ENCODE results near the gene ACOD1. TPM values are rescaled to one million over a fixed set of nuclear protein-coding genes. Genes with fewer than 3 reads are reported as not detected.
"Not testable (repeated sequence)": the region's sequence is repeated elsewhere in the genome, so short reads cannot be mapped to it uniquely, and the experiment has no call there.

ACOD1 gene
- total RNA-seq, 1 donor from 2014 or later = not detected

DNA sequence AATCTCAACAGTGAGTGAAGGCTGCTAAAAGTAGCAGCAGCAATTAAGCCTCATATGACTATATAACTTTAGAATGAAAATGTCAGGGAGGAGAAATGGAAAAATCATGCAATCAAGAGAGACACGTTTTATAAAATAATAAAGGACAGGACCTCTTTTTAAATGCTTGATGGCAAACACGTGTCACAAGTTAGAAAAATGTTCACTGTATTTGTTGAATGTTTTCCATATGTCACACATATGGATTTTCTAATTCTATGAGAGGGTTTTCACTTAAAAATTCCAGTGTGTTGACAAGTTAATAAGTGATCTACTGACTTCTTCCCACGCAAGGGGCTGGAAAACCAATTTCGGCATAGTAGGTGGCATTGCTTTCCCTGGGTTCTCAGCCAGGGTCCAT is 34.4 kb upstream of the ACOD1 start:
- no peak for TF ChIP-seq POLR2A (IDR thresholded peaks at IDR 0.05)
- no peak for TF ChIP-seq POLR2AphosphoS5 (IDR thresholded peaks at IDR 0.05; ENCODE audit: insufficient read depth in 1 of 2, low read depth in 1 of 2)
- TF ChIP-seq, protein P1, sequence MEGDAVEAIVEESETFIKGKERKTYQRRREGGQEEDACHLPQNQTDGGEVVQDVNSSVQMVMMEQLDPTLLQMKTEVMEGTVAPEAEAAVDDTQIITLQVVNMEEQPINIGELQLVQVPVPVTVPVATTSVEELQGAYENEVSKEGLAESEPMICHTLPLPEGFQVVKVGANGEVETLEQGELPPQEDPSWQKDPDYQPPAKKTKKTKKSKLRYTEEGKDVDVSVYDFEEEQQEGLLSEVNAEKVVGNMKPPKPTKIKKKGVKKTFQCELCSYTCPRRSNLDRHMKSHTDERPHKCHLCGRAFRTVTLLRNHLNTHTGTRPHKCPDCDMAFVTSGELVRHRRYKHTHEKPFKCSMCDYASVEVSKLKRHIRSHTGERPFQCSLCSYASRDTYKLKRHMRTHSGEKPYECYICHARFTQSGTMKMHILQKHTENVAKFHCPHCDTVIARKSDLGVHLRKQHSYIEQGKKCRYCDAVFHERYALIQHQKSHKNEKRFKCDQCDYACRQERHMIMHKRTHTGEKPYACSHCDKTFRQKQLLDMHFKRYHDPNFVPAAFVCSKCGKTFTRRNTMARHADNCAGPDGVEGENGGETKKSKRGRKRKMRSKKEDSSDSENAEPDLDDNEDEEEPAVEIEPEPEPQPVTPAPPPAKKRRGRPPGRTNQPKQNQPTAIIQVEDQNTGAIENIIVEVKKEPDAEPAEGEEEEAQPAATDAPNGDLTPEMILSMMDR (IDR thresholded peaks at IDR 0.05) = no peak
- intact Hi-C loops (cut with DNase I) = no loop called here
- no peaks in the 10 kb centered on the region for H3K36me3 ChIP-seq

DNA sequence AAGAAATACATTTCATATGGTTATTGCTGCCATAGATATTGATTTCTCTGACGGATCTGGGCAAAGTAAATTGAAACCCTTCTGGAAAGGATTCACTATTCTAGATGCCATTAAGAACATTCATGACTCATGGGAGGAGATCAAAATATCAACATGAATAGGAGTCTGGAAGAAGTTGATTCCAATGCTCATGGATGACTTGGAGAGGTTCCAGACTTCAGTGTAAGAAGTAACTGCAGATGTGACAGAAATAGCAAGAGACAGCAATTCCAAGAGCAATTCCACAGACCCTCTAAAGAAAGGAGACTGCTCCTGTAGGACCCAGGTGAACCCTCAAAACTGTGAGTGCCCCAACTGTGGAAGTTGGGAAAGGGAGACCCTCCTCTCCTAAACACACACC is 31.2 kb upstream of the ACOD1 start:
- no peaks in the 10 kb centered on the region for H3K27me3 ChIP-seq
- H3K4me3 ChIP-seq = no peak overlapping the region
- DNase-seq (ENCODE audit: extremely low spot score in 2 of 2) = no peak
- H3K4me1 ChIP-seq = peaks cover 13% of the 10 kb centered on the region
- intact Hi-C loops (cut with DNase I) = no loop called here
- no peak overlapping the region for H3K27ac ChIP-seq
- TF ChIP-seq, protein P1 (IDR thresholded peaks at IDR 0.05) = no peak
- no peak for TF ChIP-seq POLR2AphosphoS5 (IDR thresholded peaks at IDR 0.05; ENCODE audit: insufficient read depth in 1 of 2, low read depth in 1 of 2)
- no peak for TF ChIP-seq POLR2A (IDR thresholded peaks at IDR 0.05)
- H3K9me3 ChIP-seq = no peaks in the 10 kb centered on the region
- H3K36me3 ChIP-seq = no peaks in the 10 kb centered on the region

More for the DNA sequence above, 34.4 kb upstream of the ACOD1 start:
- no peak overlapping the region for H3K4me3 ChIP-seq
- H3K27me3 ChIP-seq = no peaks in the 10 kb centered on the region
- no peaks in the 10 kb centered on the region for H3K9me3 ChIP-seq
- no peak overlapping the region for H3K27ac ChIP-seq
- no peak for DNase-seq (ENCODE audit: extremely low spot score in 2 of 2)
- H3K4me1 ChIP-seq = peaks cover 13% of the 10 kb centered on the region

GRCh38 chr13:76917755-76918481 is 30.4 kb upstream of the ACOD1 start:
- H3K4me3 ChIP-seq; DNase-seq (ENCODE audit: extremely low spot score in 2 of 2); H3K9me3 ChIP-seq; H3K36me3 ChIP-seq; H3K27me3 ChIP-seq; H3K27ac ChIP-seq; intact Hi-C loops (cut with DNase I): not testable (repeated sequence)
- H3K4me1 ChIP-seq = peaks cover 13% of the 10 kb centered on the region

- no peak for DNase-seq (ENCODE audit: extremely low spot score in 2 of 2)
- no peak overlapping the region for H3K27ac ChIP-seq
- no peaks in the 10 kb centered on the region for H3K9me3 ChIP-seq
- no peak overlapping the region for H3K4me3 ChIP-seq
- intact Hi-C loops (cut with DNase I) = no loop called here
- TF ChIP-seq, protein P1 (IDR thresholded peaks at IDR 0.05) = no peak
- TF ChIP-seq POLR2AphosphoS5 (IDR thresholded peaks at IDR 0.05; ENCODE audit: insufficient read depth in 1 of 2, low read depth in 1 of 2) (no peak), POLR2A (IDR thresholded peaks at IDR 0.05) (no peak)
- peaks cover 13% of the 10 kb centered on the region for H3K4me1 ChIP-seq
- no peaks in the 10 kb centered on the region for H3K27me3 ChIP-seq
- H3K36me3 ChIP-seq = no peaks in the 10 kb centered on the region
These were observed 26.8 kb upstream of the ACOD1 start for GRCh38 chr13:76921516-76921915.

DNA sequence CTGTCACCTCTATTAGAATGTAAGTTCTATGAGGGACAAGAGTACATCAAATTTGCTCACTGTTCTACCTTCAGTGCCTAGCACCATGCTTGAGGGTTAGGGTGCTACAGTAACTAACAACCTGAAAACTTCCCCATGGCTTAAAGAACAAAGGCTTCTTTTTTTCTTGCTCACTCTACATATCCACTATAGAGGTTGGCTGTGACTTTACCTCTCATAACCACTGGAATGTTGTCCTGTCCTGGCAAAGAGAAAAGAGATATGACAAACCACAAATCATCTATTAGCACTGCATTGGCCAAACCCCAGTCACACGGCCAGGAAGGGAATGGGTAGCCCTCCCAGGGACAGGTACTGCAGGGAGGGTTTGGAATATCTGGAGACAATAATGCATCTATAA is 23.2 kb upstream of the ACOD1 start:
- no peaks in the 10 kb centered on the region for H3K36me3 ChIP-seq
- H3K4me3 ChIP-seq = no peak overlapping the region
- TF ChIP-seq, protein P1 (IDR thresholded peaks at IDR 0.05) = no peak
- no peak for TF ChIP-seq POLR2A (IDR thresholded peaks at IDR 0.05)
- no peak for TF ChIP-seq POLR2AphosphoS5 (IDR thresholded peaks at IDR 0.05; ENCODE audit: insufficient read depth in 1 of 2, low read depth in 1 of 2)
- H3K27me3 ChIP-seq = no peaks in the 10 kb centered on the region
- no peaks in the 10 kb centered on the region for H3K9me3 ChIP-seq
- no peak for DNase-seq (ENCODE audit: extremely low spot score in 2 of 2)
- intact Hi-C loops (cut with DNase I) = no loop called here
- no peak overlapping the region for H3K27ac ChIP-seq
- H3K4me1 ChIP-seq = no peaks in the 10 kb centered on the region
